Effector memory CD4-positive, alpha-beta T cell (primary cell): ENCODE results near the gene KIF19.

ENCODE experiments used
- DNase-seq, 3 donors: peaks; one replicate each; pipeline ENCODE4 v3.0.0-alpha.2; 2020
- H3K27ac ChIP-seq: 2 replicates; pipeline ENCODE4 v1.7.0; 2013; ENCODE audit warnings: mild to moderate bottlenecking, low read length, moderate library complexity; ENCODE audit not compliant: insufficient read depth, poor library complexity, severe bottlenecking
- H3K27me3 ChIP-seq: replicated peaks from 2 replicates; pipeline ENCODE4 v1.7.0; 2013; ENCODE audit warnings: mild to moderate bottlenecking, low read length; ENCODE audit not compliant: insufficient read depth, control insufficient read depth, poor library complexity, severe bottlenecking
- H3K36me3 ChIP-seq: 2 replicates; pipeline ENCODE4 v1.7.0; 2013; ENCODE audit warnings: mild to moderate bottlenecking, low read length, moderate library complexity; ENCODE audit not compliant: control insufficient read depth, insufficient read depth
- H3K4me1 ChIP-seq: 2 replicates; pipeline ENCODE4 v1.7.0; 2013; ENCODE audit warnings: low read length, mild to moderate bottlenecking; ENCODE audit not compliant: control insufficient read depth, insufficient read depth, poor library complexity, severe bottlenecking
- H3K4me3 ChIP-seq: 2 replicates; pipeline ENCODE4 v1.7.0; 2013; ENCODE audit warnings: low read length, low read depth, mild to moderate bottlenecking; ENCODE audit not compliant: insufficient read depth, poor library complexity, severe bottlenecking
- H3K9me3 ChIP-seq: 2 replicates; pipeline ENCODE4 v1.7.0; 2013; ENCODE audit warnings: mild to moderate bottlenecking, low read length, moderate library complexity; ENCODE audit not compliant: control insufficient read depth

Gene KIF19

GRCh38 chr17:74287031-74287602 lies 38.9 kb upstream of the KIF19 start:
- Histone ChIP-seq H3K4me1 (peaks cover 21% of the 10 kb centered on the region), H3K36me3 (no peaks in the 10 kb centered on the region), H3K27me3 (no peaks in the 10 kb centered on the region), H3K27ac (no peak overlapping the region), H3K4me3 (no peak overlapping the region), H3K9me3 (no peaks in the 10 kb centered on the region)
- no peak for DNase-seq

GRCh38 chr17:74288785-74289184 lies 37.2 kb upstream of the KIF19 start:
- Histone ChIP-seq H3K4me3 (no peak overlapping the region), H3K4me1 (peaks cover 13% of the 10 kb centered on the region), H3K9me3 (no peaks in the 10 kb centered on the region), H3K36me3 (no peaks in the 10 kb centered on the region), H3K27me3 (no peaks in the 10 kb centered on the region), H3K27ac (no peak overlapping the region)
- DNase-seq: no peak

GRCh38 chr17:74289688-74290087 lies 36.3 kb upstream of the KIF19 start:
- Histone ChIP-seq H3K27me3 (no peaks in the 10 kb centered on the region), H3K27ac (no peak overlapping the region)
- no peak for DNase-seq

GRCh38 chr17:74290340-74290739 lies 35.7 kb upstream of the KIF19 start:
- no peaks in the 10 kb centered on the region for H3K36me3 ChIP-seq
- H3K9me3 ChIP-seq: no peaks in the 10 kb centered on the region
- no peak overlapping the region for H3K4me3 ChIP-seq
- no peak for DNase-seq
- no peaks in the 10 kb centered on the region for H3K27me3 ChIP-seq
- no peak overlapping the region for H3K27ac ChIP-seq
- peaks cover 4% of the 10 kb centered on the region for H3K4me1 ChIP-seq

More at GRCh38 chr17:74289688-74290087, 36.3 kb upstream of the KIF19 start:
- H3K9me3 ChIP-seq: no peaks in the 10 kb centered on the region
- no peaks in the 10 kb centered on the region for H3K36me3 ChIP-seq
- no peak overlapping the region for H3K4me3 ChIP-seq
- peaks cover 10% of the 10 kb centered on the region for H3K4me1 ChIP-seq

- Histone ChIP-seq H3K4me1 (peaks cover 8% of the 10 kb centered on the region), H3K9me3 (no peaks in the 10 kb centered on the region), H3K27me3 (no peaks in the 10 kb centered on the region), H3K27ac (no peak overlapping the region), H3K36me3 (no peaks in the 10 kb centered on the region), H3K4me3 (no peak overlapping the region)
- no peak for DNase-seq
Observed at GRCh38 chr17:74292495-74292894, 33.5 kb upstream of the KIF19 start.

- peaks cover 8% of the 10 kb centered on the region for H3K4me1 ChIP-seq
- no peak overlapping the region for H3K27ac ChIP-seq
- no peaks in the 10 kb centered on the region for H3K27me3 ChIP-seq
- no peak overlapping the region for H3K4me3 ChIP-seq
- no peaks in the 10 kb centered on the region for H3K36me3 ChIP-seq
- no peaks in the 10 kb centered on the region for H3K9me3 ChIP-seq
- no peak for DNase-seq
Observed at GRCh38 chr17:74295625-74296547, 30.1 kb upstream of the KIF19 start.

GRCh38 chr17:74296548-74296936 lies 29.5 kb upstream of the KIF19 start:
- Histone ChIP-seq H3K27me3 (no peaks in the 10 kb centered on the region), H3K4me1 (peaks cover 8% of the 10 kb centered on the region), H3K4me3 (peak overlapping the region; percentile 12), H3K9me3 (no peaks in the 10 kb centered on the region), H3K36me3 (no peaks in the 10 kb centered on the region), H3K27ac (no peak overlapping the region)
- peak in 1 of 3 donors; percentile 14 for DNase-seq

GRCh38 chr17:74297941-74298340 lies 28.1 kb upstream of the KIF19 start:
- Histone ChIP-seq H3K27ac (no peak overlapping the region), H3K4me1 (peaks cover 8% of the 10 kb centered on the region), H3K4me3 (no peak overlapping the region), H3K36me3 (no peaks in the 10 kb centered on the region), H3K9me3 (no peaks in the 10 kb centered on the region), H3K27me3 (no peaks in the 10 kb centered on the region)
- DNase-seq: no peak

- no peak overlapping the region for H3K4me3 ChIP-seq
- no peaks in the 10 kb centered on the region for H3K9me3 ChIP-seq
- no peaks in the 10 kb centered on the region for H3K36me3 ChIP-seq
- H3K27ac ChIP-seq: no peak overlapping the region
- no peaks in the 10 kb centered on the region for H3K27me3 ChIP-seq
- no peak for DNase-seq
- peaks cover 8% of the 10 kb centered on the region for H3K4me1 ChIP-seq
Observed at GRCh38 chr17:74298778-74299177, 27.2 kb upstream of the KIF19 start.
